Stimulated activated CD4-positive, alpha-beta T cell treated with anti-CD3 and anti-CD28 coated beads, Interleukin-4, amount 100 ng/mL, for 1 hour (primary cell): ENCODE results near the gene PFN2.
"Not testable (repeated sequence)": the region's sequence is repeated elsewhere in the genome, so short reads cannot be mapped to it uniquely, and the experiment has no call there.

Experiments
- DNase-seq: peaks from one replicate; pipeline ENCODE4 v3.0.0-alpha.2; 2020

Gene PFN2

DNA sequence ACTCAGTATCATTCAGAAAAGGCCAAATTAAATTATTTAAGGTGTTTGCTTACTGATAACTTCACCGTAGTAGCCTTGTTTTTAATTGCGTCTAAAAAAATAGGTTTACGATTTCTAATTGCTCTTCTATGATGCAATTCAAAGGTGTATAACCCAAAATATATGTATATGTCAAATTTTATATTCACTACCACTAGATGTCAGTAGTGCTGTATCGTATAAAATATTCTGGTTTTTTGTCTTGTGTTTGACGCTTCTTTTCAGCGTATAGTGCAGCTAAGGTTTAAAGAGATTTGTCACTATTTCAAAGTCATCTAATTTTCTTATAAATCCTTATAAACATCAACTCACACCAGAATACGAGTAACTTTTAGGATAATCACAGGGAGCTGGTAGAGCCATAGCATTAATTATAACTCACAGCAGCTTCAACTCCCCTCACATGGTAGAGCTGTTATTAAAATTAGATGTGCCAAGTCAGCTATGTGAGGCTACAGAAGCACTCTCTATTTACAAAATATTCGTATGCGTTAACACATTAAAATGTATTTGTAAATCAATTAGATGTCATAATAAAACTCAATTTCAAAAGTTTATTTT lies 3.5 kb downstream of the PFN2 start:
- no peak for DNase-seq

DNA sequence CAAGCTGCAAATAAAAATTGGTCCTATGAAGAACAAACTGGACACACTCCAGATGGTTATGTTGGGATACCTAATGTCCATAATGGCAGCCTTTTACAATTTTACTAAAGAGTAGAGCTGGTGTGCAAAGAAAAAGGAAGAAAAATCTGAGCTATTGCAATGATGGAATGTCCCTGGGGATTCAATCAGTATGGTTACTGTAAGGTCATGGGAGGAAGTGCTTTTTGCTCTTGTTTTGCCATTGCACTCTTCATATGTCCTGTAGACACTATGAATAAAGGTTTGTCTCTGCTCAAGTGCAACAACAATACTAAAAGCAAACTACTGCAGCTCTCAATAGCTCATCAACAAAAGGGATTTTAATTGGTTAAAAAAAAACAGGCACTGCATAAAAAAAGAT lies 5.4 kb downstream of the PFN2 start:
- DNase-seq: no peak

DNA sequence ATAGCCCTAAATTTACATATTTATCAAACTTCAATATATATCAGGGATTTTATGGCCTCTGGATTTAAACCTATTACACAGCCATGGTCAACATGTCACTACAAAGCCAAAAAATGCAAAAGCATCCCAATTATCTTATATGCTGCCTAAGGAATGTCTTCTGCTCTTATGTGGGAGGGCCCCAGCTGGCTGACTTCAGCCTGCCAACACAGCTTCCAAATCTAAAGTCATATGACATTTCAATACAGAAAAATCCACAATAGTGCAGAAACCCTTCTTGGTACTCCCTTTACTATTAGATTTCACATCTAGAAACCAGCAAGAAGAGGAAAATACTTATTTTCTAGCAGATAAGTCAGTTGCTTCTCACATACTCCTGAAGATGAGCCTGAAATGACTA lies 6.4 kb downstream of the PFN2 start:
- DNase-seq: no peak

DNA sequence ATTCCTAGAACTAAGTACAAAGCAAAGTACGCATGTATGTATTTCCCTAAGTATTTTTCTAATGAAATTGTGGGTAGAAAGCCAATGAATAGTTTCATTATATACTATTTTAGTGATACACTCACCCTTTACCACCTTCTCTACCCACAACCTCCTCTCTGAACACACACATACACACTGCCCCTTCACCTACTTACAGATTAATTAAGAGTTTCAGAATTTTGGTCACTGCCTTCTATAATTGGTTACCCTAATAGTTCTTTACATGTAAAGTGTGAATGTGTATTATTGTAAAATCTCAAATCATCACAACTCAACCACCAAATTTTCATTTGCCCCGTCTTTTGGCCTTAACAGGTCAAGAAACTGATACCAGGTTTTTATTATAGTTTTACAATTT lies 7.2 kb downstream of the PFN2 start:
- DNase-seq: no peak

DNA sequence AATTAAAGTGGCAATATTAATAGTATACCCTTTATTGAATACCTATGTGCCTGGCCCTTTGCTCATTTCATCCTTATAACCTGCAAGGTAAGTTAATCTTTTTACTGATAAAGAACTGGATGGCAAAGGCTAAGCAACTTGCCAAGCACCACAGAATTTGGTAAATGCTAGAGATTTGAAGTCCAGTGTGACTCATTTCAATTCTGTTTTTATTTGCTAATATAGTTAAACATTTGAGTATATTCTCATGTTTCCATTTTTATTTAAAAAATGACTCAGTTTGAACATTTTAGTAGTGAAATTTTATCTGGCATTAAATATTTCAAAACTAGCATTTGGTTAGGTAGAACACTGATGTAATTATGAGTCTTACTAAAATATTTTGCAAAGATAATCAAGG lies 11.3 kb downstream of the PFN2 start:
- DNase-seq: no peak

DNA sequence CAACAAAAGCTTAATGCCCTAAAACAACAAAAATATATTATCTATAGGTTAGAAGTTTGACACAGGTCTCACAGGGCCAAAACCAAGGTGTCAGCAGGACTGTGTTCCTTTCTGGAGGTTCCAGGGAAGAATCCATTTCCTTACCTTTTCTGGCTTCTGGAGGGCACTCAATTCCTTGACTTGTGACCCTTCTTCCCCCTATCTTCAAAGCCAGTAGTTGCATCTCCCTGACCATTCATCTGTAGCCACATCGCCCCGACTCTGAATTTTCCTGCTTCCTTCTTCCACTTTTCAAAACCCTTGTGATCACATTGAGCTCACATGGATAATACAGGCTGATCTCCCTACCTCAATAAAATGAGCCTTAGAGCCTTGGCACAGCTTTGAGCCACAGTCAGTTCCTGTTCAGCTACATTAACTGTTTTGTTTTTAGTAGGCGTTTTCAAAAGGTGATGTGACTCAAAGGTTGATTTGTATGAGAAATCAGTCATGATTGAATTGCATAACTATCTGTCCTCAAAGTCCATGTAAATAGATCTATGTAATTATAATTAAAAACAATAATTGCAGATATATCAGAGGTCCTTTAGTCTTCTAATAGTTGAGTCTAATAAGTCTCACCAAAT lies 12.4 kb downstream of the PFN2 start:
- no peak for DNase-seq

DNA sequence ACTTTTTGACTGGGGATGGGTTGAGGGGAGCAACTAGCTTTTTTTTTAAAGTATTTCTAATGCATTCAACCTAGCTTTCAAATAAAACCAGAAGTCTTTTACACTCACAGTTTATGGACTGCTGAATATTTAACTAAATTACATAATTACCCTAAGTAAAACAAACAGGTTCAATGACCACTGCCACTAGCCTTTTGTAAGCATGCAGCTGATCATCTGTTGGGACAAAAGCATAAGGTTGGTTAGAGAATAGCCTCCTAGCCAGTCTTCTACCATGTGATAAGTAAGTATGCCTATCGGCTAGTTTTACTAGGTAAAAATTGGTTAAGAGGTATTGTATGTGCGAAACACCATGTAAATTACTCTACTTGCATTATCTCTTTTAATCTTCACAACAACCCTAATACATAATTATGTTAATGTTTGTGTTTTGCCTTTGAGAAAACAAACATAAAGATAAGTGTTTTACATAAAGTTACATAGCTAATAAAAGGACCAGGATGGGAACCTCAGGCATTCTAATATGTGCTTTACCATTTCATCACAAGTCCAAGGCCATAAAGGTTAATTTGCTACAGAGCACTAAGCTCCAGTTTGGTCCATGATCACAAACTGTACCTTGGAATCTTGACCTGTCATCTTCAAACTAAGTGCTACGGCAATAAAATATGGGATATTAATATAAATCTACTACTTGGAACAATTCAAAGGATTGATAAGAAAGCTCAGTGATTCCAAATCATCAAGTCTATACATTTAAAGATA lies 13.2 kb downstream of the PFN2 start:
- DNase-seq: no peak

DNA sequence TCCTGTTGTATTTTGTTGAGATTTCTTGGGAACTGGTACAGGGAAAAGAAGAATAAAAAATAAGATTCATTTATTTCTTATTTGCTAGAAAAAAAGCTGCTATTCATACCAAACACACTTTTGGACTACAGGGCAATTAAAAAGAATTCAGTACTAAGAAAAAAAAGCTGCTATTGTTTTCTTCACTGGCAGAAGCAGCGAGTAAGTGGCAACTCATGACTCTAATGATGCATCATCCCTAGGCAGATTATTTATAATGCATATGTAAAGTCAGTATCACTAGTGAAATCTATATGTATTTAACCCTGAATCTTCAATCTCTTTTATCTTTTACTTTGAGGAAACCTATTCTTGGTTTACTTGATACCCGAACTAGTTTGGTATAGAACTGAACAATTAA lies 15.2 kb downstream of the PFN2 start:
- DNase-seq: no peak

DNA sequence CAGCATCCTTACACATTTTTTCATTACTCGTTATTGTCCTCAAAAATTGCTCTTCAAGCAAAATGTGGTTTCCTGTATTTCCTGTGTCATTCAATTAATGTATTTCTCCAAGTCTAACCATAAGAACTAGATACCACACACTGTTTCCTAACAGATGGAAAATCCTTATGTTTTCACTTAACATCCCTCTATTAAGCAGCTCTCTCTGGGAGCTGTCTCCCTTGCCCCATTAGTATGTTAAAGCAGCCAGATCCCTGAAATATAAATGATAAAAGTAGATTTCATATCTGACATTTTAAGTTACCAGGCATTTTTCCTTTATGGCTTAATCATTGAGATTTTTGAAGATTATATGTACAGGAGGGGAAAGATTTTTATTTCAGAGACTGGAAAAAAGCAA lies 15.9 kb downstream of the PFN2 start:
- DNase-seq: no peak

DNA sequence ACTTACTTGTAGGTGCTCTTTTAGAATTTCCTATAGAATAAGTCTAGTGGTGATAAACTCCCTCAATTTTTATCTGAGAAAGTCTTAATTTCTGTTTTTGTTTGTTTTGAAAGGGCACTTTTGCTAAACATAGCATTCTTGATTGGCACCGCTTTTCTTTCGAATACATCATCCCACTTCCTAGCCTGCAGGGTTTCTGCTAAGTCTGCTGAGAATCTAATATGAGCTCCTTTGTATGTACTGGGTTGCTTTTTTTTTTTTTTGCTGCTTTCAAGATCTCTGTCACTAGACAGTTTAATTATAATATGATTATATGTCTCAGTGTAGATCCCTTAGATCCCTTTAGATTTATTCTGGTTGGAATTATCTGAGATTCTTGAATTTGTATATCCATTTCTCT lies 21.5 kb downstream of the PFN2 start:
- DNase-seq: no peak

DNA sequence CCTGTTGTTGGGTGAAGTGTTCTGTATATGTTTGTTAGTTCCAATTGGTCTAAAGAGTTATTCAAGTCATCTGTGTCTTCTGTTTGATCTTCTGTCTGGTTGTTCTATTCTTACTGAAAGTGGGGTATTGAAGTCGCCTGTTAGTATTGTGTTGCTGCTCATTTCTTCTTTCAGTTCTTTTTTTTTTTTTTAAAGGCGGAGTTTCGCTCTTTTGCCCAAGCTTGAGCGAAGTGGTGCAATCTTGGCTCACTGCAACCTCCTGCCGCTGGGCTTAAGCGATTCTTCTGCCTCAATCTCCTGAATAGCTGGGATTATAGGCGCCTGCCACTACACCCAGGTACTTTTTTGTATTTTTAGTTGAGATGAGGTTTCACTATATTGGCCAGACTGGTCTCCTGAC lies 23.5 kb downstream of the PFN2 start:
- DNase-seq: no peak

DNA sequence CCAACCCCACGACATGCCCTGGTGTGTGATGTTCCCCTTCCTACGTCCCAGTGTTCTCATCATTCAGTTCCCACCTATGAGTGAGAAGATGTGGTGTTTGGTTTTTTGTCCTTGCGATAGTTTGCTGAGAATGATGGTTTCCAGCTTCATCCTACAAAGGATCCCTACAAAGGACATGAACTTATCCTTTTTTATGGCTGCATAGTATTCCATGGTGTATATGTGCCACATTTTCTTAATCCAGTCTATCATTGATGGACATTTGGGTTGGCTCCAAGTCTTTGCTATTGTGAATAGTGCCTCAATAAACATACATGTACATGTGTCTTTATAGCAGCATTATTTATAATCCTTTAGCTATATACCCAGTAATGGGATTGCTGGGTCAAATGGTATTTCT lies 26.7 kb downstream of the PFN2 start:
- not testable (repeated sequence) for DNase-seq

DNA sequence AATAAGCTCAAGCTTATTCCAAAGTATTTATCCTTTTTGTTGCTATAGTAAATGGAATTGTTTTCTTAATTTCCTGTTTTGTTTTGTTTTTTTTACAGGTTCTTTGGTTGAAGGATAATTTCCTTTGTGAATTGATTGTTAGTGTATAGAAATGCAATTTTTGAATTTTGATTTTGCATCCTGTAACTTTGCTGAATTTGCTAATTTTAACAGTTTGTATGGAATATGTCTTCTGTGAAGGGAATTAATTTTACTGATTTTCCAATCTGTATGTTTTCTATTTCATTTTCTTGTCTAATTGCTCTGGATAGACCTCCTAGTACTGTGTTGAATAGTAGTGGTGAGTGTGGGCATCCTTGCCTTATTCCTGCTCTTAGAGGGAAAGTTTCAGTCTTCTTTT lies 28.3 kb downstream of the PFN2 start:
- DNase-seq: no peak

DNA sequence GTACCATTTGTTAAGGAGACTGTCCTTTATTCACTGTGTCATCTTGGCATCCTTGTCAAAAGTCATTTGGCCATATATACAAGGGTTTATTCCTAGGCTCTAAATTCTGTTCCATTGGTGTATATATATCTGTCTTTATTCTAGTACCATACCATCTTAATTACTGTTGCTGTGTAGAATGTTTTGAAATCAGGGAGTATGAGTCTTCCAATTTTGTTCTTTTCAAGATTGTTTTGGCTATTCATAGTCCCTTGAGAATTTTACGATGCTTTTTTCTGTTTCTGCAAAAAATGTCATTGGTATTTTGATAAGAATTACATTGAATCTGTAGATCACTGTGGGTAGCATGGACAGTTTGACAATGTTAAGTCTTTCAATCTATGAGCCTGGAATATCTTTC lies 28.7 kb downstream of the PFN2 start:
- DNase-seq: no peak

DNA sequence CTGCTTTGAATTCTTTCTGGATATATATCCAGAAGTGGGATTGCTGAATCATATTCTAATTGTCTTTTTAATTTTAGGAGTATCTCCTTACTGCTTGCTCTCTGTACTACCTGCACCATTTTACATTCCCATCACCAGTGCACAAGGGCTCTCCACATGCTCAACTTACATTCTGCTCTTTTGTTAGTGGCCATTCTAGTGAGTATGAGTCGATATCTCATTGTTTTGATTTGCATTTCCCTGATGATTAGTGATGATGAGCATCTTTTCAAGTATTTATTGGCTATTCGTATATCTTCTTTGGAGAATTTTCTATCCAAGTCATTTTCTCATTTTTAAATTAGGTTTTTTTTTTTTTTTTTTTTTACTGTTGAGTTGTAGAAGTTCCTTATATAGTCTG lies 29.5 kb downstream of the PFN2 start:
- DNase-seq: no peak

DNA sequence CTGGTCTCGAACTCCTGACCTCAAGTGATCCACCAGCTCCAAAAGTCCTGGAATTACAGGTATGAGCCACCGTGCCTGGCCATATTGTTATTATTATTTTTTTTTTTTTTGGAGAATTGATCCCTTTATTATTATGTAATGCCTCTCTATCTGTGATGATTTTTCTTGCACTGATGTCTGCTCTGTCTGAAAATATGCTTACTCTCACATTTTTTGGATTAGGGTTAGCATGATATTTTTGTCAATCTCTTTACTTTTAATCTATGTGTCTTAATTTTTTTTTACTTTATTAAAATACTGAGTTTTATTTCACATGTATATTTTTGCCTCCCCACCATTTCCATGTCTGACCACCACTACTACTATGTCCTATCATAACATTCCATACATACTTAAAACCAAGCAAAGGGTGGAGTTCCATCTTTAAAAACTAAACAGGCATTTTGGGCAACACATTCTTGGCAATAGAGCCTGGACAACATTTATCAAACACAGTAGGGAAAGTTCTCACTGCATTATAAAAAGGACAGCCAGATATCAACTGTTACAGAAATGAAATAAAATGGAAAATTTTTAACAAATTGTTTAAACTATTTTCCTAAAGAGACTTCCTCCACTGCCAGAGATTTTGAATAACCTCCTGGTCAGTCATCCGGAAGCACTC lies 32.2 kb downstream of the PFN2 start:
- DNase-seq: not testable (repeated sequence)

DNA sequence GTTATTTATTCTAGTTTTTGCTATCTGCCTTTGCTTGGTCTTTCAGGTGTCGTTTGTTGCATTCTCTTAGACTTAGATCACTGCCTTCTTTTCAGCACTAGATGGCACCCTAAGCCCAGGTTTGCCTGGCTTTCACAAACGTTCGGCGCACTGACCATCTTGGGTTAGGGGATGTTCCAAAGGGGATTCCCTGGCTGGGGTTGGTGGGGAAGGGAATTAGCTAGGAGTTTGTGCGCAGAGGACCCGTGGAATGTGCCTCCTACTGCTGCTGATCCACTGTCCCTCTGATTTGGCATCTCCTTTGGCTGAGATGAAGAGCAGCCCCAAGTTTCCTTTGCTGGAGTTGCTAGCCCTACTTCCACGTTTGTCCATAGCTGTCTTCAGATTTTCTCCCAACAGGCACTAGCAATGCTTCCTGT lies 33.9 kb downstream of the PFN2 start:
- DNase-seq: peak; percentile 20

DNA sequence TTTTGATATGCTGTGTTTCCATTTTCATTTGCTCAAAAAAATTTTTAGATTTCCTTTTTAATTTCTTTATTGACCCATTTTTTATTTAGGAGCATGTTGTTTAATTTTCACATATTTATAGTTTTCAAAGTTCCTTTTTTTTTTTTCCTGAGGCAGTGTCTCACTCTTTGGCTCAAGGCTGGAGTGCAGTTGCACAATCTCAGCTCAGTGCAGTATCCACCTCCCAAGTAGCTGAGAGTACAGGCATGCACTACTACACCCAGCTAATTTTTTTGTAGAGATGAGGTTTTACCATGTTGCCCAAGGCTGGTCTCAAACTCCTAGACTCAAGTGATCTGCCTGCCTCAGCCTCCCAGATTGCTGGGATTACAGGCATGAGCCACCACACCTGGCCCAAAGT lies 36.2 kb downstream of the PFN2 start:
- no peak for DNase-seq

DNA sequence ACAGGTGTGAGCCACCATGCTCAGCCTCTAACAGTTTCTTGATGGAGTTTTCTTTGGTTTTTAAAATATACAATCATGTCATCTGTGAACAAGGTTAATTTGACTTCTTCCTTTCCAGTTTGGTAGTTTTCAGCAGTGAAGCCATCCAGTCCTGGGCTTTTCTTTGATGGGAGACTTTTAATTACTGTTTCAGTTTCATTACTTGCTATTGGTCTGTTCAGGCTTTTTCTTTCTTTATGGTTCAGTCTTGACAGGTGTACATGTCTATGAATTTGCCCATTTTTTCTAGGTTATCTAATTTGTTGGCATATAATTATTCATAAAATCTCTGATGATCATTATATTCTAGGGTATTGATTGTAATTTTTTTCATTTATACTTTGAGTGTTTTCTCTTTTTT lies 36.8 kb downstream of the PFN2 start:
- DNase-seq: no peak

DNA sequence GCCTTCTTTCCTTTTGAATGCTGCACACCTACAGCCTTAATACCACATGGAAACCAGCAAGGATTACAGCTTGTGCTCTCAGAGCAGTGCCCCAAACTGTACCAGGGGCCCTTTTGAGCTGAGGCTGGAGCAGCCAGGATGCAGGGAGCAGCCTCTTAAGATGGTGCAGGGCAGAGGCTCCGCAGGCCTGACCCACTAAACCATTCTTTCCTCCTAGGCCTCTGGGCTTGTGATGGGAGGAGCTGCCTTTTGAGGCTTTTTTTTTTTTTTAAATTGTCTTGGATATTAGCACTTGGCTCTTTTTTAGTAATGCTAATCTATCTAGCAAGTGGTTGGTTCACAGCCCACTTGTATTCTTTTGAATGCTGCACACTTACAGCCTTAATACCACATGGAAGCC lies 37.7 kb downstream of the PFN2 start:
- no peak for DNase-seq

DNA sequence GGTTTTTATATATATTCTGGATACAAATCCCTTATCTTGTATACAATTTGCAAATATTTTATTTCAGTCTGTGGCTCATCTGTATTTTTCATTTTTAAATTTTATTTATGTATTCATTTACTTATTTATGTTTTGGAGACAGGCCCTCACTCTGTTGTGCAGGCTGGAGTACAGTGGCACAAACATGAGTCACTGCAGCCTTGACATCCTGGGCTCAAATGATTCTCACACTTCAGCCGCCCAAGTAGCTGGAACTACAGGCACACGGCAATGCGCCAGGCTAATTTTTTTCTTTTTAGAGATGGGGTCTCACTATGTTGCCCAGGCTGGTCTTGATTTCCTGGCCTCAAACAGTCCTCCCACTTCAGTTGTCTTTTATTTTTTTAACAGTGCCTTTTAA lies 50.6 kb downstream of the PFN2 start:
- DNase-seq: no peak

DNA sequence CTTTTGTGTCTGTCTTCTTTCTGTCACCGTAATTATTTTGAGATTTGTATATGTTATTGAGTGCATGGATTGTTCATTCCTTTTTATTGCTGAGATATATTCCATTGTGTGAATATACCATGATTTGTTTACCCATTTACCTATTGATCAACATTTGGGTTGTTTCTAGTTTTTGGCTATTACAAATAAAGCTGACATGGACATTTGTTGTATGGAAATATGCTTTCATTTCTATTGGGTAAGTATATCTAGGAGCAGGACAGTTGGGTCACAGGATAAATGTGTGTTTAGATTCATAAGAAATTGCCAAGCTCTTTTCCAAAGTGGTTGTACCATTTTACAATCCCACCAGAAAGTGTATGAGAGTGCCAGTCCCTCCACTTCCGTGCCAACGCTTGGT lies 51.2 kb downstream of the PFN2 start:
- no peak for DNase-seq

DNA sequence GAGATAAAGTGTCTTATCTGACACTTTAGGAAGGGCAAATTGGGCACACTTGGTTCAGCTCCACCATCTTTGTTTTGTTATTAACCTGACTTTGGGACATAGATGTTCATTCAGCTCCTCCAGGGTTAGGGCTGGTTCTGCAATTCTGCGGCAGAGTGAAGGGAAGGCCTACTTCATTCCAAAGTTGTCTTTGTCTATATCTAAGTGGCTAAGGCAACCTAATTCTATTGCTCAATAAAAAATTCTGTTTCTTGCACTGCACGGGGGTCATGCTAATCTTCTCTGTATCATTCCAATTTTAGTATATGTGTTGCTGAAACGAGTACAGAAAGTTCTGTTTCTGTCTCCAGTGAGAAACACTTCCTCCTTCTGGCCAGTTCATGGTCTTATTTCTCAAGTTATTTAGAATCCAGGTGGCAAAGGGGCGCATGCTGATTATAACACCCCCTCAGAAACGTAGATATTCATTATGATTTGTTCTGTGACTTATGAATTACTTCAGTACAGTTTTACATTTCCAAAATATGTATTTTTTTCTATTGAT lies 53.5 kb downstream of the PFN2 start:
- DNase-seq: no peak
